Fibroblast of lung (primary cell): Measurements from ENCODE around the gene PLCB2. TPM values are rescaled to one million over a fixed set of nuclear protein-coding genes. Genes with fewer than 3 reads are reported as not detected.

ENCODE experiments used
- DNase-seq, 2 donors: peaks; one replicate each; pipeline versions ENCODE4 v3.0.0 to v3.0.0-alpha.2; 2010; ENCODE audit warnings: low read depth in 2 of 2
- H2AFZ ChIP-seq: 2 replicates; pipeline ENCODE4 v1.5.1; 2012; ENCODE audit warnings: low read length, control low read depth, inconsistent platforms
- H3K27ac ChIP-seq: 2 replicates; pipeline ENCODE4 v1.5.1; 2011; ENCODE audit warnings: low read length, control low read depth; ENCODE audit not compliant: insufficient read depth
- H3K27me3 ChIP-seq: 2 replicates; pipeline ENCODE4 v1.5.1; 2011; ENCODE audit warnings: mild to moderate bottlenecking, low read length; ENCODE audit not compliant: control insufficient read depth, insufficient read depth
- H3K36me3 ChIP-seq: 2 replicates; pipeline ENCODE4 v1.5.1; 2011; ENCODE audit warnings: low read length; ENCODE audit not compliant: control insufficient read depth, insufficient read depth
- H3K4me1 ChIP-seq: 2 replicates; pipeline ENCODE4 v1.5.1; 2011; ENCODE audit warnings: low read length; ENCODE audit not compliant: control insufficient read depth, insufficient read depth; ENCODE audit errors: extremely low read depth
- H3K4me2 ChIP-seq: 2 replicates; pipeline ENCODE4 v1.5.1; 2011; ENCODE audit warnings: low read length, control low read depth; ENCODE audit not compliant: insufficient read depth; ENCODE audit errors: extremely low read depth
- H3K4me3 ChIP-seq, 4 experiments: fragments of 200-600 bp in 1 of 4; sonication (generic) in 1 of 4; replicated peaks in 1 of 4; 2 replicates each; pipeline ENCODE4 v1.5.1; 2011 to 2016; ENCODE audit warnings: low read length in 4 of 4, low read depth in 3 of 4, mild to moderate bottlenecking in 3 of 4, control low read depth in 2 of 4, inconsistent platforms in 1 of 4, mixed read lengths in 1 of 4; ENCODE audit not compliant: insufficient read depth in 1 of 4; ENCODE audit errors: control extremely low read depth in 1 of 4
- H3K79me2 ChIP-seq: 2 replicates; pipeline ENCODE4 v1.5.1; 2012; ENCODE audit warnings: mild to moderate bottlenecking, low read length, inconsistent platforms; ENCODE audit not compliant: control insufficient read depth, insufficient read depth
- H3K9ac ChIP-seq: 2 replicates; pipeline ENCODE4 v1.5.1; 2011; ENCODE audit warnings: mild to moderate bottlenecking, low read length, control low read depth; ENCODE audit not compliant: insufficient read depth
- H3K9me3 ChIP-seq: 2 replicates; pipeline ENCODE4 v1.5.1; 2012; ENCODE audit warnings: low read depth, low read length; ENCODE audit not compliant: control insufficient read depth, insufficient read depth
- H4K20me1 ChIP-seq: 2 replicates; pipeline ENCODE4 v1.5.1; 2011; ENCODE audit warnings: low read length; ENCODE audit not compliant: control insufficient read depth, insufficient read depth; ENCODE audit errors: extremely low read depth
- CTCF ChIP-seq, 2 donors: IDR thresholded peaks in 1 of 2; conservative IDR thresholded peaks in 1 of 2; 1 replicate in 1 of 2; 2 replicates in 1 of 2; pipeline ENCODE4 v1.5.1; 2011 to 2012; ENCODE audit warnings: low read length in 2 of 2, control low read depth in 1 of 2, inconsistent platforms in 1 of 2, low read depth in 1 of 2, mild to moderate bottlenecking in 1 of 2
- EZH2 ChIP-seq: IDR thresholded peaks from 2 replicates; pipeline ENCODE4 v1.5.1; 2012; ENCODE audit warnings: low read length, control low read depth, mild to moderate bottlenecking; ENCODE audit errors: missing control alignments
- polyA plus RNA-seq, 2 donors: library from polyadenylated mRNA; depleted of rRNA in 1 of 2; stranded (reverse) in 1 of 2; unstranded in 1 of 2; fragments of >200 nt; gene quantifications; 2 replicates each; pipeline ENCODE4 v1.2.1, GENCODE V29; 2011 to 2012; ENCODE audit warnings: missing spikeins in 1 of 2
- total RNA-seq: library from RNA; depleted of rRNA; stranded (reverse); fragments of >200 nt; gene quantifications from 2 replicates; pipeline ENCODE4 v1.2.1, GENCODE V29; 2014

Gene PLCB2
- total and polyA plus RNA-seq, 2 donors (not counting 1 experiment from before 2014, with no cell fraction given), result under 0.01 to 0.40 TPM

GRCh38 chr15:40269604-40270003 lies 38.1 kb downstream of the PLCB2 start:
- H3K27me3 ChIP-seq, result no peaks in the 10 kb centered on the region
- H3K4me3 ChIP-seq, result no peak overlapping the region
- peaks cover 7% of the 10 kb centered on the region for H3K4me1 ChIP-seq
- H3K79me2 ChIP-seq, result no peaks in the 10 kb centered on the region
- no peak overlapping the region for H2AFZ ChIP-seq
- no peak overlapping the region for H3K9ac ChIP-seq
- no peaks in the 10 kb centered on the region for H4K20me1 ChIP-seq
- no peak for DNase-seq
- no peaks in the 10 kb centered on the region for H3K9me3 ChIP-seq
- TF ChIP-seq EZH2, result no peak
- no peak overlapping the region for H3K27ac ChIP-seq
- no peaks in the 10 kb centered on the region for H3K36me3 ChIP-seq
- H3K4me2 ChIP-seq, result no peak overlapping the region

- Histone ChIP-seq H3K36me3 (no peaks in the 10 kb centered on the region), H3K27ac (no peak overlapping the region), H3K27me3 (no peaks in the 10 kb centered on the region), H3K4me1 (peaks cover 7% of the 10 kb centered on the region), H3K9ac (no peak overlapping the region), H3K79me2 (no peaks in the 10 kb centered on the region), H3K9me3 (no peaks in the 10 kb centered on the region), H3K4me3 (no peak overlapping the region), H2AFZ (no peak overlapping the region), H4K20me1 (no peaks in the 10 kb centered on the region), H3K4me2 (no peak overlapping the region)
- TF ChIP-seq CTCF (conservative IDR thresholded peaks at IDR 0.05 in 1 of 2, IDR thresholded peaks at IDR 0.05 in 1 of 2; ENCODE audit: low read depth in 1 of 2, low read length in 2 of 2) (no peak), EZH2 (no peak)
- DNase-seq, result no peak
These were observed 40.1 kb downstream of the PLCB2 start for GRCh38 chr15:40267670-40268069.

- Histone ChIP-seq H3K4me1 (peaks cover 7% of the 10 kb centered on the region), H3K79me2 (no peaks in the 10 kb centered on the region), H3K27me3 (no peaks in the 10 kb centered on the region), H3K36me3 (no peaks in the 10 kb centered on the region), H3K27ac (peak overlapping the region; percentile 66), H3K4me2 (peak overlapping the region; percentile 1), H2AFZ (peak overlapping the region; percentile 84), H3K9ac (no peak overlapping the region), H3K9me3 (no peaks in the 10 kb centered on the region), H3K4me3 (no peak overlapping the region), H4K20me1 (no peaks in the 10 kb centered on the region)
- TF ChIP-seq EZH2 (no peak), CTCF (conservative IDR thresholded peaks at IDR 0.05 in 1 of 2, IDR thresholded peaks at IDR 0.05 in 1 of 2; ENCODE audit: low read depth in 1 of 2, low read length in 2 of 2) (no peak)
- DNase-seq, result peak; percentile 90 to 96
These were observed 40.9 kb downstream of the PLCB2 start for GRCh38 chr15:40266828-40267304.
